Ovary (tissue), 3 donors: ENCODE data around the gene SLC12A9.

Source experiments
- CTCF ChIP-seq, 3 donors: fragments of 450-650 bp in 2 of 3; fragments of 200-600 bp in 1 of 3; IDR thresholded peaks; one replicate each; pipeline versions ENCODE4 v1.5.1 to v1.8.0; 2016 to 2022; ENCODE audit warnings: antibody characterized with exemption in 3 of 3, mild to moderate bottlenecking in 1 of 3
- EP300 ChIP-seq: sonication (generic); formaldehyde crosslinking; IDR thresholded peaks from one replicate; pipeline ENCODE4 v1.6.1; 2017; ENCODE audit warnings: antibody characterized with exemption
- donor health status: DM: no; HTN: no; CAD: no.

- TF ChIP-seq CTCF (IDR thresholded peaks at IDR 0.05) (no peak), EP300 (no peak)
These were observed 13.6 kb downstream of the SLC12A9 start for GRCh38 chr7:100865938-100866728.
